ENCODE data around the gene C1QL4.
A peak's percentile ranks its signal among the peaks of the same experiment; 100 is the strongest.
"Not testable (repeated sequence)": the region's sequence is repeated elsewhere in the genome, so short reads cannot be mapped to it uniquely, and the experiment has no call there.

The C1QL4 gene

GRCh38 chr12:49297695-49298060 is 39.3 kb downstream of the C1QL4 start:
- no peak for DNase-seq

GRCh38 chr12:49296836-49297694 is 39.9 kb downstream of the C1QL4 start:
- DNase-seq, result peak; percentile 43

GRCh38 chr12:49296034-49296835 is 40.8 kb downstream of the C1QL4 start:
- DNase-seq, result no peak

DNA sequence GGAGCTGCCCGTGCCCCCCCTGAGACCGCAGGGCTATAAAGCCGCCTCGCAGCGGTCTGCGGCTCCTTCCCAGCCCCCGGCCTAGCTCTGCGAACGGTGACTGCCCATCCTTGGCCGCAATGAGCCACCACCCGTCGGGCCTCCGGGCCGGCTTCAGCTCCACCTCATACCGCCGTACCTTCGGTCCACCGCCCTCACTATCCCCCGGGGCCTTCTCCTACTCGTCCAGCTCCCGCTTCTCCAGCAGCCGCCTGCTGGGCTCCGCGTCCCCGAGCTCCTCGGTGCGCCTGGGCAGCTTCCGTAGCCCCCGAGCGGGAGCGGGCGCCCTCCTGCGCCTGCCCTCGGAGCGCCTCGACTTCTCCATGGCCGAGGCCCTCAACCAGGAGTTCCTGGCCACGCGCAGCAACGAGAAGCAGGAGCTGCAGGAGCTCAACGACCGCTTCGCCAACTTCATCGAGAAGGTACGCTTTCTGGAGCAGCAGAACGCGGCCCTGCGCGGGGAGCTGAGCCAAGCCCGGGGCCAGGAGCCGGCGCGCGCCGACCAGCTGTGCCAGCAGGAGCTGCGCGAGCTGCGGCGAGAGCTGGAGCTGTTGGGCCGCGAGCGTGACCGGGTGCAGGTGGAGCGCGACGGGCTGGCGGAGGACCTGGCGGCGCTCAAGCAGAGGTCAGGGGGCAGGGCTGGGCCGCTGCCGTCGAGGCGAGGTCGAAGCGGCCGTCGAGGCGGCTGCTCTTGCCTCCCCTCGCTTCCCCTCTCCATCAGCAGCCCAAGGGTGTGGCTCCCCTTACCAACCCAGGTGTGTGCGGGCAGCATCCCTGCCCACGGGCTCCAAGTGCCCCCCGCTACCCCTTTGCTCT is 41.7 kb downstream of the C1QL4 start, which contains the start of gene PRPH:
Gene PRPH, plus strand, starts transcription at position 66 of the 855 bp plus-strand sequence. Its CDS starts 54 bp downstream, at position 120.
- no peak for DNase-seq

DNA sequence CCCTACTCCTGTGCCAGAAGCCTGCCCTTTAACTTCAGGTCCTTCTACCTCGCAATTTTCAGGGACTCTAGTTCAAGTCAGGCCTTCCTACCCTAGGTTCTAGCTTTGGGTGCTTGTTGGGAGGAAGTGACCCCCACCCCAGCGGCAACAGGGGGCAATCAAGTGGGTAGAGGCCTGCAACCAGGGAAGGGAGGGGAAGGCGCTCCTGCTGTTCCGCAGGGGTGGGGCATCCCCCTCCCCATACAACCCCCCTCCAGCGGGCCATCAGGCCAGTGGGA is 42.2 kb downstream of the C1QL4 start:
- no peak for DNase-seq

- no peak for DNase-seq
Measured at GRCh38 chr12:49294086-49294803, 42.7 kb downstream of the C1QL4 start.

- DNase-seq, result no peak
Measured at GRCh38 chr12:49293056-49293956, 43.7 kb downstream of the C1QL4 start.

DNA sequence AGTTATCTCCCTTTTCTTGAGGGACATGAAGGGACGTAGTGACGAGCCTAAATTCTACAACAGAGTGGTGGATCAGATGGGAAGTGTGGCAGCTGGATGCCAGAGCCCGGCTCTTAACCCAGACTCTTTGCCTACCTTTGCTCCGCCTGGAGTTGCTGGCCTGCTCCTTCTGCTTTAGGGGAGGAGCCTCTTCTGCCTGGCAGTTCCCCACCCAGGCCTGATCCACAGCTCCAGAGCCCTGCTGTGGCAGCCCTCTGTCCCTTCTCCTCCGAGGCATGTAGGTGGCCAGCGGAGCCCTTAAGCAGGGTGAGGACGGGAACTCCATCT is 44.3 kb downstream of the C1QL4 start:
- DNase-seq, result no peak

- no peak for DNase-seq
Measured at GRCh38 chr12:49288922-49289555, 47.9 kb downstream of the C1QL4 start.

DNA sequence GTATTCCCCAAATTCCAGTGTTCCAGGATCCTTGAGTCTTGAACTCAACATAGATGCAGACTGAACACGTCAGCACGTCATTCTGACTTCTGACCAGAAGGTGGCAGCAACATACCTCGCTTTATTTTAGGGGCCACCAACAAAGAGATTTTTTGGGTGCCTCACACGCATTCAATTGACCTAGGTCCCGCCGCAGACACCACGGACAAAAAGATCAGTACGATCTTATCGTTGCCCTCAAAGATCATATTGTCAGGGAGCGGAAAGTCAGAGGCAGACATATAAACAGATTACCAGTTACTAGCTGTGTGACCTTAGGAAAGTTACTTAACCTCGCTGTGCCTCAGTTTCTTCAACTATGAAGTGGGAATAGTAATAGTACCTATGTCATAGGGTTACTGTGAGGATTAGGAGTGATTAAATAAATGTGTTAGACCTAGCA is 48.6 kb downstream of the C1QL4 start:
- peak; percentile 66 for DNase-seq

DNA sequence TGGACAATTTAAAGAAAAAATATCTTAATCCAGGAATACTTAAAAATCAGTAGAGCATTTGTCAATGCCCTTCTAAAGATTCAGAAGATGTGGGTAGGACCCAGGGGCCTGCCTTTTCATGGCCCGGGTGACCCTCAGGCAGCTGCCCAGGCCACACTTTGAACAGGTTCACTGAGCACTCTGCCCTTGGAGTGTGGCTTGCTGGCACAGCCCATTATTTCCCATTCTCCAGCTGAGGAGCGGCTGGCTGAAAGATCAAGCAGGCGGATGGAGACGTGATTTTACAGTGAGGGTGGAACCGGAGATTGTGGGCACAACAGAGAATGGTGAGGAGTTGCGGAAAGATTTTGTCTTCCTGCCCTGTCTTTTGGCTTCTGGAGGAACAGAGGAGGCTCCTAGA is 49.1 kb downstream of the C1QL4 start:
- DNase-seq, result no peak

GRCh38 chr12:49284672-49285071 is 52.3 kb downstream of the C1QL4 start:
- no peak for DNase-seq

GRCh38 chr12:49283541-49284429 is 53.2 kb downstream of the C1QL4 start:
- DNase-seq, result no peak

DNA sequence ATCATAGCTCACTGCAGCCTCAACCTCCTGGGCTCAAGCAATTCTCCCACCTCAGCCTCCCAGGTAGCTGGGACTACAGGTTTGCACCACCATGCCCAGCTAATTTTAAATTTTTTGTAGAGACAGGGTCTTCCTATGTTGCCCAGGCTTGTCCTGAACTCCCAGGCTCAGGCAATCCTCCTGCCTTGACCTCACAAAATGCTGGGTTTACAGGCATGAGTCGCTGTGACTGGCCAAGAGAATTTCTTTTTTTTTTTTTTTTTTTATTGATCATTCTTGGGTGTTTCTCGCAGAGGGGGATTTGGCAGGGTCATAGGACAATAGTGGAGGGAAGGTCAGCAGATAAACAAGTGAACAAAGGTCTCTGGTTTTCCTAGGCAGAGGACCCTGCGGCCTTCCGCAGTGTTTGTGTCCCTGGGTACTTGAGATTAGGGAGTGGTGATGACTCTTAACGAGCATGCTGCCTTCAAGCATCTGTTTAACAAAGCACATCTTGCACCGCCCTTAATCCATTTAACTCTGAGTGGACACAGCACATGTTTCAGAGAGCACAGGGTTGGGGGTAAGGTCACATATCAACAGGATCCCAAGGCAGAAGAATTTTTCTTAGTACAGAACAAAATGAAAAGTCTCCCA is 54.1 kb downstream of the C1QL4 start:
- not testable (repeated sequence) for DNase-seq
